Lower lobe of right lung (tissue), 2 donors: ENCODE results near the gene LRRC1. TPM values are rescaled to one million over a fixed set of nuclear protein-coding genes. Genes with fewer than 3 reads are reported as not detected.

Experiments
- ATAC-seq, 2 donors: fragments of 200-7000 bp; cut with Tn5 transposase; one replicate each; pipeline ENCODE4 v1.9.1; 2020 to 2022; ENCODE audit warnings: mild to moderate bottlenecking in 2 of 2, moderate library complexity in 2 of 2
- DNase-seq: peaks from one replicate; pipeline ENCODE4 v3.0.0-alpha.2; 2020
- H3K27ac ChIP-seq: fragments of 200-600 bp; one replicate; pipeline ENCODE4 v1.8.0; 2022
- H3K27me3 ChIP-seq: fragments of 200-600 bp; one replicate; pipeline ENCODE4 v1.8.0; 2022; ENCODE audit warnings: low read depth
- H3K36me3 ChIP-seq: fragments of 200-600 bp; one replicate; pipeline ENCODE4 v1.8.0; 2022; ENCODE audit warnings: mild to moderate bottlenecking
- H3K4me1 ChIP-seq: fragments of 200-600 bp; one replicate; pipeline ENCODE4 v1.8.0; 2022
- H3K4me3 ChIP-seq: fragments of 200-600 bp; one replicate; pipeline ENCODE4 v1.8.0; 2022; ENCODE audit warnings: mild to moderate bottlenecking
- H3K9me3 ChIP-seq: fragments of 200-600 bp; one replicate; pipeline ENCODE4 v1.8.0; 2022
- intact Hi-C: fragments of 100-400 bp; cut with DNase I; formaldehyde crosslinking; loops from one replicate; pipeline ENCODE4 v1.11.0; 2022
- total RNA-seq: library from RNA; stranded (reverse); fragmentation: NEBNext Ultra II Directional; extraction: Animal tissue kit (Norgen Biotek cat#: 25700); gene quantifications from one replicate; pipeline ENCODE4 v1.2.1, GENCODE V29; 2021
- TF ChIP-seq, protein P1 (sequence below): fragments of 200-600 bp; IDR thresholded peaks from one replicate; pipeline ENCODE4 v1.8.0; 2022; ENCODE audit warnings: antibody characterized with exemption, mild to moderate bottlenecking
- donor health status: DM: no; HTN: yes; CAD: no; lungs with severe emphysema.

The LRRC1 gene
- total RNA-seq, 1 donor from 2014 or later: 13.4 TPM

DNA sequence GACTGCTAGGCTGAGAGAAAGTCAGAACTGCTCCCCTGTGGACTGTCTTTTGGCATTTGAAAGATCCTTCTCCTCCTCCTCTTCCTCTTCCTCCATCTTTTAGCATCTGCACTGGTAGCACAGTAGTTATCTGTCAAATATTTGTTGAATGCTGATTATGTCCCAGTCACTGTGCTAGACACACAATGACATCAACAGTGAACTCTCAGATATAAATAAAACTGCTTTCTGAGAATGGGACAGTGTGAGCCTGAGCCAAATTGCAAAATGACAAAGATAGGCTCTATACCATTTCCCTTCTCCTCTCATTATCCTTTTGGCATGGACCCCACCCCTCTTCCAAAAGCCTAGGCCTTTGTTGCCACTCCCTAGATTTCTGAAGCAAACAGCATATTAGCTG, 27.9 kb upstream of the LRRC1 start:
- TF ChIP-seq, protein P1, sequence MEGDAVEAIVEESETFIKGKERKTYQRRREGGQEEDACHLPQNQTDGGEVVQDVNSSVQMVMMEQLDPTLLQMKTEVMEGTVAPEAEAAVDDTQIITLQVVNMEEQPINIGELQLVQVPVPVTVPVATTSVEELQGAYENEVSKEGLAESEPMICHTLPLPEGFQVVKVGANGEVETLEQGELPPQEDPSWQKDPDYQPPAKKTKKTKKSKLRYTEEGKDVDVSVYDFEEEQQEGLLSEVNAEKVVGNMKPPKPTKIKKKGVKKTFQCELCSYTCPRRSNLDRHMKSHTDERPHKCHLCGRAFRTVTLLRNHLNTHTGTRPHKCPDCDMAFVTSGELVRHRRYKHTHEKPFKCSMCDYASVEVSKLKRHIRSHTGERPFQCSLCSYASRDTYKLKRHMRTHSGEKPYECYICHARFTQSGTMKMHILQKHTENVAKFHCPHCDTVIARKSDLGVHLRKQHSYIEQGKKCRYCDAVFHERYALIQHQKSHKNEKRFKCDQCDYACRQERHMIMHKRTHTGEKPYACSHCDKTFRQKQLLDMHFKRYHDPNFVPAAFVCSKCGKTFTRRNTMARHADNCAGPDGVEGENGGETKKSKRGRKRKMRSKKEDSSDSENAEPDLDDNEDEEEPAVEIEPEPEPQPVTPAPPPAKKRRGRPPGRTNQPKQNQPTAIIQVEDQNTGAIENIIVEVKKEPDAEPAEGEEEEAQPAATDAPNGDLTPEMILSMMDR: no peak

DNA sequence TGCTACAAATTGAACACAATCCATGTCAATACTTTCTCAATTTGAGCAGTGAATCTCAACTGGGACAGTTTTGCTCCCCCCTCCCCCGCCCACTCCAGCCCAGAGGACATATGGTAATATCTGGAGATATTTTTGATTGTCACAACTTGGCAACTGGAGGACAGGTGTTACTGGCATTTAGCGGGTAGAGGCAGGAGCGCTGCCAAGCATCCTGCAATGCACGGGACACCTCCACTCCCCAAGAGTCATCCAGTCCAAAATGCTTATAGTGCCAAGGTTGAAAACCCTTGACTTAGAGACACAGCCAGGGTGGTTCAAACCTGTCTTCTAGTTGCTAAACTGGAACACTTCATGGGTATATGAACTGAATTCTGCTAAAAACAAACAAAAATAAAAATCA, 26.9 kb upstream of the LRRC1 start:
- DNase-seq (no peak), ATAC-seq (no peak)
- Histone ChIP-seq H3K27ac (no peak overlapping the region), H3K27me3 (no peaks in the 10 kb centered on the region), H3K4me3 (no peak overlapping the region), H3K4me1 (no peaks in the 10 kb centered on the region), H3K36me3 (no peaks in the 10 kb centered on the region), H3K9me3 (no peaks in the 10 kb centered on the region)
- TF ChIP-seq, protein P1: no peak
- intact Hi-C loops: no loop called here

More for the DNA sequence above, 27.9 kb upstream of the LRRC1 start:
- no peak for DNase-seq
- ATAC-seq: no peak
- H3K27me3 ChIP-seq: no peaks in the 10 kb centered on the region
- H3K4me3 ChIP-seq: no peak overlapping the region
- H3K4me1 ChIP-seq: no peaks in the 10 kb centered on the region
- no peaks in the 10 kb centered on the region for H3K36me3 ChIP-seq
- intact Hi-C loops: no loop called here
- H3K9me3 ChIP-seq: no peaks in the 10 kb centered on the region
- no peak overlapping the region for H3K27ac ChIP-seq

DNA sequence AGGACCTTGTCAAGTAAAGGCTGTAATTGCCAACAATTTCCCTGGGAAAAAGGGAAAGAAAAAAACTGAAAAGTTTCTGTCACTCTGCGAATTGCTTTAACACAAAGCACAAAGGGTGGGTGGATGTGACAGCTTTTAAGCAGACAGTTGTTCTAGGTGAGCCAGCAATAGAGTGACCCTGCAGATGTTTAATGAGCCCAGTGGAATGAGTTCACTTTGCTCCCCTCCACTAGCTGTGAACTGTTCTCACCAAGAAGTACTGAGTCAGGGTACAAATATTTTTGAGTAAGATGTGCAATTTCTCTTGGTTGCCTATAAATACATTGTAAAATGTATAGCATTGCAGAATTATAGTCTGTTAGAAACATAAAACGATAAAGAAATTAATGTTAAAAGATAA, 26.2 kb upstream of the LRRC1 start:
- Histone ChIP-seq H3K4me3 (no peak overlapping the region), H3K9me3 (no peaks in the 10 kb centered on the region), H3K27me3 (no peaks in the 10 kb centered on the region), H3K27ac (no peak overlapping the region), H3K36me3 (no peaks in the 10 kb centered on the region), H3K4me1 (no peaks in the 10 kb centered on the region)
- ATAC-seq: no peak
- TF ChIP-seq, protein P1: no peak
- intact Hi-C loops: no loop called here
- DNase-seq: no peak

DNA sequence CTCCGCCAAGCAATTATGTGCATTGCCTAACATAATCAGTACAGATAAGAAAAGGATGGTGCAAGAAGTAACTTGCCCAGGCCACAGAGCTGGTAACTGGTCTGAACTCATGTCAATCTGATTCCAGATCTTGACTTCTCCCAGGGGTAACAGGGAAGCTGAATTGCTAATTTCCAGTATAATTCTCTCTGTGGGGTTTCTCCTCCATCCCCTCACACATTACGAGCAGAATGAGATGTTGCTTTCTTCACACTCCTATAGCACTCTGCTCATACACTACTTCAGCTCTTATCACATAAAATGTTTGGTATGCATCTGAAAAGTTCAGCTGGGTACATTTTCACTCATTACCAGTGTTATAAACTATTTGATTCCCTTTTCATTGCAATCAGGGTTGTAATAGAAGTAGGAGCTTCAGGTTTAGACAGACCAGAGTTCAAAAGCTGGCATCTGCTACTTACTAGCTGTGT, 24.0 kb upstream of the LRRC1 start:
- Histone ChIP-seq H3K4me1 (no peaks in the 10 kb centered on the region), H3K36me3 (no peaks in the 10 kb centered on the region), H3K27ac (no peak overlapping the region), H3K9me3 (no peaks in the 10 kb centered on the region), H3K27me3 (no peaks in the 10 kb centered on the region), H3K4me3 (no peak overlapping the region)
- ATAC-seq: peak; percentile 53 to 81
- TF ChIP-seq, protein P1: no peak
- intact Hi-C loops: no loop called here
- DNase-seq: no peak

DNA sequence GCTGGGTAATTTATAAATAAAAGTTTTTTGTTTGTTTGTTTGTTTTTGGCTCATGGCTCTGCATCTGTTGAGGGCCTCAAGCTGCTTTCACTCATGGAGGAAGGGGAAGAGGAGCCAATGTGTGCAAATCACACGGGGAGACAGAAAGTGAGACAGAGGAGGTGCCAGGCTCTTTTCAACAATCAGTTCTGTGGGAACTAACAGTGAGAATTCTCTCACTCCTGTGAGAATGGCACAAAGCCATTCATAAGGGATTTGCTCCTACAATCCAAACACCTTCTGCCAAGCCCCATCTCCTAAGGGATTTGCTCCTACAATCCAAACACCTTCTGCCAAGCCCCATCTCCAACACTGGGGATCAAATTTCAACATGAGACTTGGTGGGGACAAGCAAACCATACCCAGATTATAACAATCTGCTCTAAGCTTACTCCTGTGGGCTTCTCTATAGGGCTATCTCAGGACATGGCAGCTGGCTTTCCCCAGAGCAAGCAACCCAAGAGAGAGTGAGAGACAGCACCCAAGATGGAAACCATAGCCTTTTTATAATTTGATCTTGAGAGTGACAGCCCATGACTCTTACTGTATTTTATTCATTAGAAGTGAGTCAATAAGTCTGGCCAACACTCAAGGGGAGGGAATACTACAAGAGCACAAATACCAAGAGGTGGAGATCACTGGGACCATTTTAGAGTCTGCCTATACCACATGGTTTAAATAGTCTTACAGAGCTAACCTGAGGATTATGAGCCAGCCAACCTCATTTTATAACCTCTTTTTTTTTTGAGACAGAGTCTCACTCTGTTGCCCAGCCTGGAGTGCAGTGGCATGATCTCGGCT, 22.8 kb upstream of the LRRC1 start:
- no peak for ATAC-seq
- Histone ChIP-seq H3K4me3 (no peak overlapping the region), H3K4me1 (no peaks in the 10 kb centered on the region), H3K36me3 (no peaks in the 10 kb centered on the region), H3K27me3 (no peaks in the 10 kb centered on the region), H3K9me3 (no peaks in the 10 kb centered on the region), H3K27ac (peak overlapping the region; percentile 18)
- TF ChIP-seq, protein P1: no peak
- no peak for DNase-seq
- intact Hi-C loops: no loop called here
